ENCODE data around the gene ZNF791.

GRCh38 chr19:12629215-12629614 lies 18.5 kb downstream of the ZNF791 start:
- TF ChIP-seq EZH2phosphoT487 (IDR thresholded peaks at IDR 0.05; ENCODE audit: borderline replicate concordance, low read depth, low read length) = no peak
- no peak for TF ChIP-seq CTCF (conservative IDR thresholded peaks at IDR 0.05; ENCODE audit: low read length)
